DND-41 (cell line): ENCODE data around the gene DDX31.

Source experiments
- EZH2 ChIP-seq: IDR thresholded peaks from 3 replicates; pipeline ENCODE4 v1.6.1; 2012; ENCODE audit warnings: borderline replicate concordance, low read depth, mild to moderate bottlenecking, moderate library complexity, low read length, inconsistent platforms; ENCODE audit not compliant: severe bottlenecking
- TF ChIP-seq, protein P1 (sequence below): IDR thresholded peaks from 2 replicates; pipeline ENCODE4 v1.5.1; 2012; ENCODE audit warnings: borderline replicate concordance, low read length, moderate library complexity, mild to moderate bottlenecking; ENCODE audit not compliant: poor library complexity, severe bottlenecking; ENCODE audit errors: extremely low read depth

DNA sequence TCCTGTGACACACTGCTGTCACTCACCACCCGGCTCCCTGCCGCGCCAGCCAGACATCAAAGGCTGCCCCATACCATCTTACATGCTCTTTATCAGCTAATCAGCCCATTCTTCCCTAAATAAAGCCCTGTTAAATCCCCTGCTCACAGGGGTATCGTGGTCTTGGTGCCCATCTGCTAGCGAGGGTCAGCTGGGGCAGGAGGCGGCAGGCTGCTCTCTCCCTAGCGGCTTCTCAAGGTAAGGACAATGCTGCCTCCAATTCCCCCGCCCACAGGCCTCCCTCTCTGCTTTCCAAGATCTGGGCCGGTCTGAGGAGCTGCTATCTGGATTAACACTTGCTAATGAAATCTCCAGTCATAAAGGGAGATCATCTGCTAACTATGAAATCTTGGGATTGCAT lies 60.6 kb downstream of the DDX31 start:
- TF ChIP-seq, protein P1, sequence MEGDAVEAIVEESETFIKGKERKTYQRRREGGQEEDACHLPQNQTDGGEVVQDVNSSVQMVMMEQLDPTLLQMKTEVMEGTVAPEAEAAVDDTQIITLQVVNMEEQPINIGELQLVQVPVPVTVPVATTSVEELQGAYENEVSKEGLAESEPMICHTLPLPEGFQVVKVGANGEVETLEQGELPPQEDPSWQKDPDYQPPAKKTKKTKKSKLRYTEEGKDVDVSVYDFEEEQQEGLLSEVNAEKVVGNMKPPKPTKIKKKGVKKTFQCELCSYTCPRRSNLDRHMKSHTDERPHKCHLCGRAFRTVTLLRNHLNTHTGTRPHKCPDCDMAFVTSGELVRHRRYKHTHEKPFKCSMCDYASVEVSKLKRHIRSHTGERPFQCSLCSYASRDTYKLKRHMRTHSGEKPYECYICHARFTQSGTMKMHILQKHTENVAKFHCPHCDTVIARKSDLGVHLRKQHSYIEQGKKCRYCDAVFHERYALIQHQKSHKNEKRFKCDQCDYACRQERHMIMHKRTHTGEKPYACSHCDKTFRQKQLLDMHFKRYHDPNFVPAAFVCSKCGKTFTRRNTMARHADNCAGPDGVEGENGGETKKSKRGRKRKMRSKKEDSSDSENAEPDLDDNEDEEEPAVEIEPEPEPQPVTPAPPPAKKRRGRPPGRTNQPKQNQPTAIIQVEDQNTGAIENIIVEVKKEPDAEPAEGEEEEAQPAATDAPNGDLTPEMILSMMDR: no peak
- TF ChIP-seq EZH2: no peak
